H1 (cell line): ENCODE data around the gene SERPINB8. TPM values are rescaled to one million over a fixed set of nuclear protein-coding genes. Genes with fewer than 3 reads are reported as not detected.

Experiments used
- CTCF ChIA-PET: fragments of 300-600 bp; sonication (Branson Sonifier 250); formaldehyde crosslinking; loops from one replicate; lab custom pipeline; 2021; ENCODE audit not compliant: partially characterized antibody; lab: Charles Lee
- POLR2A ChIA-PET: fragments of 300-600 bp; sonication (Branson Sonifier 250); formaldehyde crosslinking; loops from one replicate; lab custom pipeline; 2021; ENCODE audit warnings: inconsistent platforms; ENCODE audit not compliant: partially characterized antibody; lab: Charles Lee
- DNase-seq, 2 experiments: peaks; one replicate each; pipeline versions ENCODE4 v3.0.0 to v3.0.0-alpha.2; 2010 to 2022; ENCODE audit warnings: low spot score in 2 of 2, low read depth in 1 of 2, mixed read lengths in 1 of 2
- FAIRE-seq: peaks from 2 replicates; lab custom pipeline; 2011; peaks lifted over from hg19 to GRCh38; lab: Jason Lieb, UNC
- H2AFZ ChIP-seq: 2 replicates; pipeline ENCODE4 v1.8.1; 2012; ENCODE audit warnings: low read length, inconsistent platforms
- H2AK5ac ChIP-seq: 2 replicates; pipeline ENCODE4 v1.6.1; 2013; ENCODE audit warnings: low read depth, low read length
- H2BK120ac ChIP-seq: replicated peaks from 2 replicates; pipeline ENCODE3; 2013; ENCODE audit warnings: low read depth, low read length, inconsistent platforms
- H2BK12ac ChIP-seq: 2 replicates; pipeline ENCODE4 v1.6.1; 2013; ENCODE audit warnings: low read depth, low read length
- H2BK15ac ChIP-seq: 2 replicates; pipeline ENCODE4 v1.6.1; 2013; ENCODE audit warnings: low read length
- H2BK20ac ChIP-seq: 2 replicates; pipeline ENCODE4 v1.6.1; 2013; ENCODE audit warnings: low read length
- H2BK5ac ChIP-seq: 2 replicates; pipeline ENCODE4 v1.6.1; 2013; ENCODE audit warnings: low read depth, low read length
- H3K14ac ChIP-seq: 2 replicates; pipeline ENCODE4 v1.6.1; 2013; ENCODE audit warnings: inconsistent platforms; ENCODE audit not compliant: insufficient read length
- H3K18ac ChIP-seq: 2 replicates; pipeline ENCODE4 v1.6.1; 2013; ENCODE audit warnings: low read length; ENCODE audit errors: extremely low read depth
- H3K23ac ChIP-seq: 2 replicates; pipeline ENCODE4 v1.6.1; 2013; ENCODE audit warnings: inconsistent platforms; ENCODE audit not compliant: insufficient read length
- H3K23me2 ChIP-seq: 2 replicates; pipeline ENCODE4 v1.6.1; 2013; ENCODE audit warnings: low read depth, low read length
- H3K27ac ChIP-seq: 2 replicates; pipeline ENCODE4 v1.6.1; 2011; ENCODE audit warnings: low read depth, low read length, inconsistent platforms
- H3K27me3 ChIP-seq, 4 experiments: replicated peaks in 1 of 4; 1 replicate in 1 of 4; 2 replicates in 3 of 4; pipeline versions ENCODE4 v1.6.1 to v1.8.1; 2011 to 2013; ENCODE audit warnings: low read length in 3 of 4, mild to moderate bottlenecking in 3 of 4, inconsistent platforms in 2 of 4, mixed read lengths in 2 of 4, moderate library complexity in 1 of 4; ENCODE audit not compliant: control insufficient read depth in 3 of 4, insufficient read depth in 3 of 4; ENCODE audit errors: extremely low read depth in 1 of 4
- H3K36me3 ChIP-seq, 4 experiments: 2 replicates each; pipeline versions ENCODE4 v1.6.1 to v1.8.1; 2011 to 2013; ENCODE audit warnings: mild to moderate bottlenecking in 4 of 4, low read length in 3 of 4, moderate library complexity in 2 of 4, control low read depth in 1 of 4, inconsistent platforms in 1 of 4; ENCODE audit not compliant: insufficient read depth in 4 of 4, control insufficient read depth in 2 of 4
- H3K4ac ChIP-seq: replicated peaks from 2 replicates; pipeline ENCODE3; 2013; ENCODE audit warnings: low read length, low read depth, mixed read lengths, inconsistent platforms; ENCODE audit not compliant: insufficient read length
- H3K4me1 ChIP-seq, 4 experiments: replicated peaks in 1 of 4; 1 replicate in 1 of 4; 2 replicates in 3 of 4; pipeline versions ENCODE4 v1.6.1 to v1.8.1; 2011 to 2013; ENCODE audit warnings: low read length in 3 of 4, inconsistent platforms in 2 of 4, mixed read lengths in 1 of 4; ENCODE audit not compliant: insufficient read depth in 4 of 4, control insufficient read depth in 3 of 4
- H3K4me2 ChIP-seq, 2 experiments: 2 replicates each; pipeline versions ENCODE4 v1.6.1 to v1.8.1; 2011 to 2013; ENCODE audit warnings: low read depth in 2 of 2, low read length in 2 of 2, control low read depth in 1 of 2, inconsistent platforms in 1 of 2, mild to moderate bottlenecking in 1 of 2; ENCODE audit not compliant: insufficient read depth in 1 of 2
- H3K4me3 ChIP-seq, 4 experiments: fragments of 200-600, 300-600 bp in 1 of 4; sonication (generic), shearing (Covaris generic), sonication (Bioruptor Twin) in 1 of 4; 2 replicates each; pipeline versions ENCODE4 v1.5.1 to v1.8.1; 2011 to 2016; ENCODE audit warnings: low read length in 4 of 4, low read depth in 3 of 4, control low read depth in 2 of 4, inconsistent platforms in 2 of 4, mild to moderate bottlenecking in 2 of 4, mixed read lengths in 1 of 4, moderate library complexity in 1 of 4; ENCODE audit not compliant: insufficient read depth in 2 of 4; ENCODE audit errors: extremely low read depth in 1 of 4
- H3K56ac ChIP-seq: replicated peaks from 2 replicates; pipeline ENCODE3; 2013; ENCODE audit warnings: low read depth, mild to moderate bottlenecking, mixed read lengths, low read length, inconsistent platforms; ENCODE audit not compliant: insufficient read length
- H3K79me1 ChIP-seq: 2 replicates; pipeline ENCODE4 v1.6.1; 2013; ENCODE audit warnings: low read depth, low read length, control low read depth
- H3K79me2 ChIP-seq, 2 experiments: 2 replicates each; pipeline versions ENCODE4 v1.6.1 to v1.8.1; 2012 to 2013; ENCODE audit warnings: low read length in 2 of 2, mild to moderate bottlenecking in 2 of 2, inconsistent platforms in 1 of 2; ENCODE audit not compliant: insufficient read depth in 2 of 2, control insufficient read depth in 1 of 2
- H3K9ac ChIP-seq, 4 experiments: replicated peaks in 1 of 4; 1 replicate in 1 of 4; 2 replicates in 3 of 4; pipeline versions ENCODE4 v1.6.1 to v1.8.1; 2011 to 2013; ENCODE audit warnings: low read depth in 3 of 4, low read length in 3 of 4, control low read depth in 2 of 4, mild to moderate bottlenecking in 2 of 4, moderate library complexity in 2 of 4, inconsistent platforms in 1 of 4; ENCODE audit errors: extremely low read depth in 1 of 4
- H3K9me3 ChIP-seq, 2 experiments: 2 replicates each; pipeline versions ENCODE4 v1.6.1 to v1.8.1; 2012 to 2013; ENCODE audit warnings: mild to moderate bottlenecking in 2 of 2, moderate library complexity in 2 of 2, control low read depth in 1 of 2, inconsistent platforms in 1 of 2, low read depth in 1 of 2, low read length in 1 of 2, mixed read lengths in 1 of 2; ENCODE audit not compliant: insufficient read depth in 2 of 2
- H4K20me1 ChIP-seq, 2 experiments: replicated peaks in 1 of 2; 2 replicates each; pipeline versions ENCODE3 to v1.8.1; 2011 to 2013; ENCODE audit warnings: inconsistent platforms in 2 of 2, low read length in 2 of 2, mild to moderate bottlenecking in 1 of 2; ENCODE audit not compliant: insufficient read depth in 2 of 2, control insufficient read depth in 1 of 2
- H4K5ac ChIP-seq: 2 replicates; pipeline ENCODE4 v1.6.1; 2013; ENCODE audit warnings: low read length, low read depth, mixed read lengths, inconsistent platforms; ENCODE audit not compliant: insufficient read length
- H4K8ac ChIP-seq: 2 replicates; pipeline ENCODE4 v1.8.0; 2013; ENCODE audit warnings: mild to moderate bottlenecking, moderate library complexity, low read length, inconsistent platforms; ENCODE audit not compliant: insufficient read depth; ENCODE audit errors: extremely low read depth
- H4K91ac ChIP-seq: replicated peaks from 2 replicates; pipeline ENCODE3; 2013; ENCODE audit warnings: low read length, mixed read lengths, inconsistent platforms; ENCODE audit not compliant: insufficient read length
- CBX8 ChIP-seq: fragments of 300-800, 300-1000 bp; sonication (generic); IDR thresholded peaks from 2 replicates; pipeline ENCODE4 v1.7.1; 2016; ENCODE audit warnings: low read depth, low read length, borderline replicate concordance
- NANOG ChIP-seq: IDR thresholded peaks from 2 replicates; pipeline ENCODE4 v1.6.1; 2011; ENCODE audit warnings: low read length, low read depth, mild to moderate bottlenecking, inconsistent platforms; ENCODE audit not compliant: insufficient read depth, poor library complexity, severe bottlenecking
- SUZ12 ChIP-seq: fragments of 200-600 bp; sonication (generic); IDR thresholded peaks from 2 replicates; pipeline ENCODE4 v1.6.1; 2012; ENCODE audit warnings: mild to moderate bottlenecking, inconsistent platforms, low read length, moderate library complexity, mixed read lengths
- WGBS, 2 experiments: shearing (Covaris generic) in 1 of 2; methylation state at CpG; one replicate each; pipeline versions ENCODE4 v1.1.6 to v1.1.7; 2013 to 2015; ENCODE audit warnings: low lambda C conversion rate in 2 of 2, mixed read lengths in 2 of 2, inconsistent platforms in 1 of 2, low coverage in 1 of 2, missing lambda C conversion rate in 1 of 2; ENCODE audit not compliant: insufficient replicate concordance in 2 of 2, insufficient coverage in 1 of 2, insufficient read length in 1 of 2; ENCODE audit errors: extremely low coverage in 1 of 2, missing lambda C conversion rate in 1 of 2; 5-methylcytosine and 5-hydroxymethylcytosine counted together
- polyA plus RNA-seq, 7 experiments: library from polyadenylated mRNA; depleted of rRNA in 3 of 7; stranded (reverse) in 5 of 7; unstranded in 2 of 7; fragments of >200 nt in 5 of 7; fragments of 200-250 nt in 2 of 7; gene quantifications; 1 replicate in 5 of 7; 2 replicates in 1 of 7; 4 replicates in 1 of 7; pipeline versions ENCODE4 v1.2.1 to v1.2.3, GENCODE V29; 2011 to 2013; ENCODE audit warnings: missing spikeins in 2 of 7, mixed read lengths in 2 of 7
- total RNA-seq: library from RNA; stranded (reverse); fragmentation: NEBNext Ultra II Directional; extraction: Animal tissue kit (Norgen Biotek cat#: 25700); gene quantifications from 2 replicates; pipeline ENCODE4 v1.2.1, GENCODE V29; 2021

Gene SERPINB8
- total and polyA plus RNA-seq, 2 of the 8 experiments (the other 6 are each of a cell fraction or from before 2014, with no cell fraction given): 0.42 to 1.2 TPM

GRCh38 chr18:63992751-63993150, 22.9 kb downstream of the SERPINB8 start:
- Histone ChIP-seq H3K36me3 (no peaks in the 10 kb centered on the region), H3K4me1 (no peaks in the 10 kb centered on the region), H4K91ac (no peak overlapping the region), H2BK15ac (no peak overlapping the region), H4K8ac (no peak overlapping the region), H2BK20ac (no peak overlapping the region), H3K79me2 (no peaks in the 10 kb centered on the region), H4K20me1 (no peaks in the 10 kb centered on the region), H3K27me3 (no peaks in the 10 kb centered on the region), H4K5ac (no peak overlapping the region), H3K14ac (no peak overlapping the region), H3K9me3 (peaks cover 6 to 9% of the 10 kb centered on the region in 2 experiments; a peak in 1 of 4 replicates), H3K18ac (no peak overlapping the region), H3K9ac (no peak overlapping the region), H2BK12ac (no peak overlapping the region), H3K27ac (no peak overlapping the region), H2BK5ac (no peak overlapping the region), H3K4me3 (no peak overlapping the region), H3K56ac (no peak overlapping the region), H3K23me2 (no peaks in the 10 kb centered on the region), H3K23ac (no peak overlapping the region), H3K4me2 (no peak overlapping the region), H2AK5ac (no peak overlapping the region), H2AFZ (no peak overlapping the region), H3K4ac (no peak overlapping the region), H2BK120ac (no peak overlapping the region), H3K79me1 (no peaks in the 10 kb centered on the region)
- FAIRE-seq (no peak), DNase-seq (no peak)
- ChIA-PET POLR2A (no interaction called here), CTCF (interaction anchor here (1.0 to 1.5 kb wide), 2 partner anchors 29 to 208 kb away, joined by 3 to 4 read pairs; no protein-coding TSS in a partner anchor)
- 92% methylated on average over 7 of the region's 7 CpGs; no CpG with 5 or more reads in 1 of the 2 experiments for WGBS, 2 experiments
- TF ChIP-seq NANOG (no peak), CBX8 (no peak), SUZ12 (no peak)
